MM.1S (cell line): Measurements from ENCODE around the gene GNPDA1.

Experiments
- EZH2phosphoT487 ChIP-seq: fragments of 300-600 bp; sonication (generic); IDR thresholded peaks from 2 replicates; pipeline ENCODE4 v1.6.1; 2018; ENCODE audit warnings: antibody characterized with exemption, low read length
- TF ChIP-seq, protein P1 (sequence below): fragments of 300-600 bp; sonication (generic); IDR thresholded peaks from 2 replicates; pipeline ENCODE4 v1.5.1; 2016; ENCODE audit warnings: antibody characterized with exemption, low read length, mixed read lengths

DNA sequence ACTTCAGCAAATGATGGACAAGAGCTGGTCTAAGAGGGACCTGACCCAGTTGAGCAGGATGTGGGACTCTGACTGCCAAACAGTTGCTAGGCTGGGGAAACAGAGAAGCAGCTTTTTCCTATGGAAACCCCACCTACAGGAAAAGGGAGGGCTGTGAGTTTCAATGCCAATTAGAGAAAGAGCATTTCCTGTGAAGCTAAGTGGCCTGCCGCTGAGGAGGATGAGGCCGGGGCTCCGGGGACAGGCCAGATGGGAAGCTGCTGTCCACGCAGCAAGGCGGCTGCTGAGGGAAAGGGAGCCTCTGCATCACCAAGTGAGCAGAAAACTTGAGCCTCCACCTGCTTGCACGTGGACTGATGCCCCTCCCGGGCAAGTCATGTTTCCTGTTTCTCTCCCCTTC lies 54.7 kb downstream of the GNPDA1 start, which contains the start of gene PCDH12:
- TF ChIP-seq, protein P1, sequence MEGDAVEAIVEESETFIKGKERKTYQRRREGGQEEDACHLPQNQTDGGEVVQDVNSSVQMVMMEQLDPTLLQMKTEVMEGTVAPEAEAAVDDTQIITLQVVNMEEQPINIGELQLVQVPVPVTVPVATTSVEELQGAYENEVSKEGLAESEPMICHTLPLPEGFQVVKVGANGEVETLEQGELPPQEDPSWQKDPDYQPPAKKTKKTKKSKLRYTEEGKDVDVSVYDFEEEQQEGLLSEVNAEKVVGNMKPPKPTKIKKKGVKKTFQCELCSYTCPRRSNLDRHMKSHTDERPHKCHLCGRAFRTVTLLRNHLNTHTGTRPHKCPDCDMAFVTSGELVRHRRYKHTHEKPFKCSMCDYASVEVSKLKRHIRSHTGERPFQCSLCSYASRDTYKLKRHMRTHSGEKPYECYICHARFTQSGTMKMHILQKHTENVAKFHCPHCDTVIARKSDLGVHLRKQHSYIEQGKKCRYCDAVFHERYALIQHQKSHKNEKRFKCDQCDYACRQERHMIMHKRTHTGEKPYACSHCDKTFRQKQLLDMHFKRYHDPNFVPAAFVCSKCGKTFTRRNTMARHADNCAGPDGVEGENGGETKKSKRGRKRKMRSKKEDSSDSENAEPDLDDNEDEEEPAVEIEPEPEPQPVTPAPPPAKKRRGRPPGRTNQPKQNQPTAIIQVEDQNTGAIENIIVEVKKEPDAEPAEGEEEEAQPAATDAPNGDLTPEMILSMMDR: no peak
- TF ChIP-seq EZH2phosphoT487: no peak
